ENCODE measurements around the gene COQ5. TPM values are rescaled to one million over a fixed set of nuclear protein-coding genes. Genes with fewer than 3 reads are reported as not detected.

Gene COQ5
- total and polyA plus RNA-seq, 2 experiments from 2014 or later = 30.7 to 32.6 TPM

DNA sequence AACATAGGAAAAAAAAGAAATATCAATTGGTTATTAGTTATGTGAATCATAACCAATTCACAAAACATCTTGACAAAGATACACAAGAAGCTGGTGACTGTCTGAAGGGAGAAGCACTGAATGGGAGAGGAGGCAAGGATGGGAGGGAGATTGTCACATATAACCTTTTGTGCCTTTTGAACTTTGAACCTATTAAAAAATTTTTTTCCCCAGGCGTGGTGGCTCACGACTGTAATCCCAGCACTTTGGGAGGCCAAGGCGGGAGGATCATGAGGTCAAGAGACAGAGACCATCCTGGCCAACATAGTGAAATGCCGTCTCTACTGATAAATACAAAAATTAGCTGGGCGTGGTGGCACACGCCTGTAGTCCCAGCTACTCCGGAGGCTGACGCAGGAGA lies 20.4 kb downstream of the COQ5 start:
- H3F3A ChIP-seq (replicated peaks; ENCODE audit: low read depth) = peaks cover 5% of the 10 kb centered on the region; the same call in 1 of the 2 replicates
- Mint-ChIP-seq H3K27me3 (ENCODE audit: insufficient read depth, low read depth, poor library complexity) (peaks cover 2% of the 10 kb centered on the region), H3K36me3 (ENCODE audit: low read depth) (peaks cover 46% of the 10 kb centered on the region), H3K9me3 (no peaks in the 10 kb centered on the region), H3K4me1 (peaks cover 14% of the 10 kb centered on the region), H3K27ac (no peak overlapping the region), H3K4me3 (no peak overlapping the region)
- H2AFZ ChIP-seq = no peak overlapping the region
- H3K27me3 ChIP-seq (ENCODE audit: insufficient read depth) = no peaks in the 10 kb centered on the region
- H3K4me1 ChIP-seq (ENCODE audit: insufficient read depth) = peaks cover 15% of the 10 kb centered on the region
- no peak for ATAC-seq
- no peak overlapping the region for H3K4me2 ChIP-seq
- no peak overlapping the region for H3K4me3 ChIP-seq
- no peaks in the 10 kb centered on the region for H3K79me2 ChIP-seq (replicated peaks; ENCODE audit: insufficient read depth)
- no peaks in the 10 kb centered on the region for H3K9me2 ChIP-seq (ENCODE audit: insufficient read depth)
- no peaks in the 10 kb centered on the region for H4K20me1 ChIP-seq (replicated peaks; ENCODE audit: insufficient read depth)
- peaks cover 13% of the 10 kb centered on the region for H3K36me3 ChIP-seq (ENCODE audit: insufficient read depth)
- no peak overlapping the region for H3K27ac ChIP-seq (ENCODE audit: low read depth)
- DNase-seq (ENCODE audit: low spot score) = no peak
- no peak for TF ChIP-seq POLR2AphosphoS5 (IDR thresholded peaks at IDR 0.05; ENCODE audit: low read depth)
- TF ChIP-seq EZH2 (IDR thresholded peaks at IDR 0.05; ENCODE audit: low read depth, unreplicated experiment) = no peak
- no peak for TF ChIP-seq EZH2phosphoT487 (IDR thresholded peaks at IDR 0.05; ENCODE audit: unreplicated experiment)
- TF ChIP-seq JUNB (IDR thresholded peaks at IDR 0.05; ENCODE audit: unreplicated experiment) = no peak
- TF ChIP-seq, protein P1, sequence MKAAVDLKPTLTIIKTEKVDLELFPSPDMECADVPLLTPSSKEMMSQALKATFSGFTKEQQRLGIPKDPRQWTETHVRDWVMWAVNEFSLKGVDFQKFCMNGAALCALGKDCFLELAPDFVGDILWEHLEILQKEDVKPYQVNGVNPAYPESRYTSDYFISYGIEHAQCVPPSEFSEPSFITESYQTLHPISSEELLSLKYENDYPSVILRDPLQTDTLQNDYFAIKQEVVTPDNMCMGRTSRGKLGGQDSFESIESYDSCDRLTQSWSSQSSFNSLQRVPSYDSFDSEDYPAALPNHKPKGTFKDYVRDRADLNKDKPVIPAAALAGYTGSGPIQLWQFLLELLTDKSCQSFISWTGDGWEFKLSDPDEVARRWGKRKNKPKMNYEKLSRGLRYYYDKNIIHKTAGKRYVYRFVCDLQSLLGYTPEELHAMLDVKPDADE (IDR thresholded peaks at IDR 0.05) = no peak
- TF ChIP-seq STAT1 (IDR thresholded peaks at IDR 0.05; ENCODE audit: unreplicated experiment) = no peak
- TF ChIP-seq, protein P2, sequence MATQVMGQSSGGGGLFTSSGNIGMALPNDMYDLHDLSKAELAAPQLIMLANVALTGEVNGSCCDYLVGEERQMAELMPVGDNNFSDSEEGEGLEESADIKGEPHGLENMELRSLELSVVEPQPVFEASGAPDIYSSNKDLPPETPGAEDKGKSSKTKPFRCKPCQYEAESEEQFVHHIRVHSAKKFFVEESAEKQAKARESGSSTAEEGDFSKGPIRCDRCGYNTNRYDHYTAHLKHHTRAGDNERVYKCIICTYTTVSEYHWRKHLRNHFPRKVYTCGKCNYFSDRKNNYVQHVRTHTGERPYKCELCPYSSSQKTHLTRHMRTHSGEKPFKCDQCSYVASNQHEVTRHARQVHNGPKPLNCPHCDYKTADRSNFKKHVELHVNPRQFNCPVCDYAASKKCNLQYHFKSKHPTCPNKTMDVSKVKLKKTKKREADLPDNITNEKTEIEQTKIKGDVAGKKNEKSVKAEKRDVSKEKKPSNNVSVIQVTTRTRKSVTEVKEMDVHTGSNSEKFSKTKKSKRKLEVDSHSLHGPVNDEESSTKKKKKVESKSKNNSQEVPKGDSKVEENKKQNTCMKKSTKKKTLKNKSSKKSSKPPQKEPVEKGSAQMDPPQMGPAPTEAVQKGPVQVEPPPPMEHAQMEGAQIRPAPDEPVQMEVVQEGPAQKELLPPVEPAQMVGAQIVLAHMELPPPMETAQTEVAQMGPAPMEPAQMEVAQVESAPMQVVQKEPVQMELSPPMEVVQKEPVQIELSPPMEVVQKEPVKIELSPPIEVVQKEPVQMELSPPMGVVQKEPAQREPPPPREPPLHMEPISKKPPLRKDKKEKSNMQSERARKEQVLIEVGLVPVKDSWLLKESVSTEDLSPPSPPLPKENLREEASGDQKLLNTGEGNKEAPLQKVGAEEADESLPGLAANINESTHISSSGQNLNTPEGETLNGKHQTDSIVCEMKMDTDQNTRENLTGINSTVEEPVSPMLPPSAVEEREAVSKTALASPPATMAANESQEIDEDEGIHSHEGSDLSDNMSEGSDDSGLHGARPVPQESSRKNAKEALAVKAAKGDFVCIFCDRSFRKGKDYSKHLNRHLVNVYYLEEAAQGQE (IDR thresholded peaks at IDR 0.05; ENCODE audit: unreplicated experiment) = no peak
- TF ChIP-seq, protein P3, sequence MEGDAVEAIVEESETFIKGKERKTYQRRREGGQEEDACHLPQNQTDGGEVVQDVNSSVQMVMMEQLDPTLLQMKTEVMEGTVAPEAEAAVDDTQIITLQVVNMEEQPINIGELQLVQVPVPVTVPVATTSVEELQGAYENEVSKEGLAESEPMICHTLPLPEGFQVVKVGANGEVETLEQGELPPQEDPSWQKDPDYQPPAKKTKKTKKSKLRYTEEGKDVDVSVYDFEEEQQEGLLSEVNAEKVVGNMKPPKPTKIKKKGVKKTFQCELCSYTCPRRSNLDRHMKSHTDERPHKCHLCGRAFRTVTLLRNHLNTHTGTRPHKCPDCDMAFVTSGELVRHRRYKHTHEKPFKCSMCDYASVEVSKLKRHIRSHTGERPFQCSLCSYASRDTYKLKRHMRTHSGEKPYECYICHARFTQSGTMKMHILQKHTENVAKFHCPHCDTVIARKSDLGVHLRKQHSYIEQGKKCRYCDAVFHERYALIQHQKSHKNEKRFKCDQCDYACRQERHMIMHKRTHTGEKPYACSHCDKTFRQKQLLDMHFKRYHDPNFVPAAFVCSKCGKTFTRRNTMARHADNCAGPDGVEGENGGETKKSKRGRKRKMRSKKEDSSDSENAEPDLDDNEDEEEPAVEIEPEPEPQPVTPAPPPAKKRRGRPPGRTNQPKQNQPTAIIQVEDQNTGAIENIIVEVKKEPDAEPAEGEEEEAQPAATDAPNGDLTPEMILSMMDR (conservative IDR thresholded peaks at IDR 0.05; ENCODE audit: low read depth in 2 of 2) = no peak

GRCh38 chr12:120504587-120504986 lies 24.4 kb downstream of the COQ5 start:
- H2AFZ ChIP-seq = no peak overlapping the region
- H3K27ac Mint-ChIP-seq = peak overlapping the region; percentile 84
- H3K4me1 ChIP-seq (ENCODE audit: insufficient read depth) = peaks cover 15% of the 10 kb centered on the region
- peak; percentile 87 for ATAC-seq
- no peak for TF ChIP-seq POLR2AphosphoS5 (IDR thresholded peaks at IDR 0.05; ENCODE audit: low read depth)
- H3K4me1 Mint-ChIP-seq = peaks cover 14% of the 10 kb centered on the region
- peak overlapping the region; percentile 19 for H3K4me2 ChIP-seq
- H3K36me3 Mint-ChIP-seq (ENCODE audit: low read depth) = peaks cover 53% of the 10 kb centered on the region
- no peaks in the 10 kb centered on the region; the same call in 1 of the 2 replicates for H4K20me1 ChIP-seq (replicated peaks; ENCODE audit: insufficient read depth)
- H3K27me3 ChIP-seq (ENCODE audit: insufficient read depth) = no peaks in the 10 kb centered on the region
- H3K27me3 Mint-ChIP-seq (ENCODE audit: insufficient read depth, low read depth, poor library complexity) = peaks cover 9% of the 10 kb centered on the region
- H3K9me2 ChIP-seq (ENCODE audit: insufficient read depth) = no peaks in the 10 kb centered on the region
- peak; percentile 37 for DNase-seq (ENCODE audit: low spot score)
- H3K4me3 Mint-ChIP-seq = no peak overlapping the region
- peaks cover 13% of the 10 kb centered on the region; the same call in 1 of the 2 replicates for H3F3A ChIP-seq (replicated peaks; ENCODE audit: low read depth)
- no peaks in the 10 kb centered on the region for H3K79me2 ChIP-seq (replicated peaks; ENCODE audit: insufficient read depth)
- H3K9me3 Mint-ChIP-seq = no peaks in the 10 kb centered on the region
- H3K4me3 ChIP-seq = 0 out of 2 replicates have a peak overlapping the region, but pooled peaks have one; percentile 2
- H3K27ac ChIP-seq (ENCODE audit: low read depth) = peak overlapping the region; percentile 61; the same call in 1 of the 2 replicates
- H3K36me3 ChIP-seq (ENCODE audit: insufficient read depth) = peaks cover 20% of the 10 kb centered on the region

Data from GM23338 (cell line).